Measurements from ENCODE around the gene HES6. TPM values are rescaled to one million over a fixed set of nuclear protein-coding genes. Genes with fewer than 3 reads are reported as not detected.

Gene HES6
- total RNA-seq, 1 donor from 2014 or later, result 10.3 TPM

GRCh38 chr2:238227587-238228032 is 12.2 kb downstream of the HES6 start:
- H3K36me3 Mint-ChIP-seq (ENCODE audit: low read depth), result peaks cover 2% of the 10 kb centered on the region
- no peak overlapping the region for H3K27ac Mint-ChIP-seq
- peaks cover 29% of the 10 kb centered on the region for H3K27me3 Mint-ChIP-seq
- intact Hi-C loops (cut with micrococcal nuclease), result no loop called here
- no peak for DNase-seq
- peaks cover 10% of the 10 kb centered on the region for H3K9me3 Mint-ChIP-seq
- H3K4me3 Mint-ChIP-seq, result no peak overlapping the region
- H3K4me1 Mint-ChIP-seq, result peaks cover 10% of the 10 kb centered on the region

- peaks cover 23% of the 10 kb centered on the region for H3K27me3 Mint-ChIP-seq
- H3K36me3 Mint-ChIP-seq (ENCODE audit: low read depth), result peaks cover 2% of the 10 kb centered on the region
- H3K27ac Mint-ChIP-seq, result no peak overlapping the region
- H3K4me1 Mint-ChIP-seq, result peaks cover 10% of the 10 kb centered on the region
- H3K9me3 Mint-ChIP-seq, result peaks cover 4% of the 10 kb centered on the region
- DNase-seq, result no peak
- no peak overlapping the region for H3K4me3 Mint-ChIP-seq
- intact Hi-C loops (cut with micrococcal nuclease), result no loop called here
Measured at GRCh38 chr2:238226698-238227586, 12.9 kb downstream of the HES6 start.

GRCh38 chr2:238225911-238226697 is 13.7 kb downstream of the HES6 start:
- H3K27ac Mint-ChIP-seq, result no peak overlapping the region
- no peak for DNase-seq
- peaks cover 18% of the 10 kb centered on the region for H3K27me3 Mint-ChIP-seq
- H3K9me3 Mint-ChIP-seq, result no peaks in the 10 kb centered on the region
- no peak overlapping the region for H3K4me3 Mint-ChIP-seq
- peaks cover 5% of the 10 kb centered on the region for H3K4me1 Mint-ChIP-seq
- intact Hi-C loops (cut with micrococcal nuclease), result no loop called here
- H3K36me3 Mint-ChIP-seq (ENCODE audit: low read depth), result peaks cover 2% of the 10 kb centered on the region

- Mint-ChIP-seq H3K27ac (no peak overlapping the region), H3K36me3 (ENCODE audit: low read depth) (peaks cover 2% of the 10 kb centered on the region), H3K9me3 (no peaks in the 10 kb centered on the region), H3K27me3 (peaks cover 12% of the 10 kb centered on the region), H3K4me3 (no peak overlapping the region), H3K4me1 (no peaks in the 10 kb centered on the region)
- no peak for DNase-seq
- intact Hi-C loops (cut with micrococcal nuclease), result no loop called here
Measured at GRCh38 chr2:238225121-238225520, 14.7 kb downstream of the HES6 start.

- Mint-ChIP-seq H3K36me3 (ENCODE audit: low read depth) (peaks cover 2% of the 10 kb centered on the region), H3K9me3 (no peaks in the 10 kb centered on the region), H3K27ac (no peak overlapping the region), H3K27me3 (peaks cover 7% of the 10 kb centered on the region), H3K4me1 (no peaks in the 10 kb centered on the region), H3K4me3 (no peak overlapping the region)
- DNase-seq, result no peak
- intact Hi-C loops (cut with micrococcal nuclease), result no loop called here
Measured at GRCh38 chr2:238224356-238225035, 15.3 kb downstream of the HES6 start.

GRCh38 chr2:238220892-238221521 is 18.8 kb downstream of the HES6 start:
- Mint-ChIP-seq H3K27ac (no peak overlapping the region), H3K9me3 (no peaks in the 10 kb centered on the region), H3K4me1 (no peaks in the 10 kb centered on the region), H3K27me3 (peaks cover 6% of the 10 kb centered on the region), H3K36me3 (ENCODE audit: low read depth) (no peaks in the 10 kb centered on the region), H3K4me3 (peak overlapping the region; percentile 41)
- intact Hi-C loops (cut with micrococcal nuclease), result no loop called here
- DNase-seq, result no peak

- H3K9me3 Mint-ChIP-seq, result no peaks in the 10 kb centered on the region
- no peaks in the 10 kb centered on the region for H3K4me1 Mint-ChIP-seq
- no peaks in the 10 kb centered on the region for H3K36me3 Mint-ChIP-seq (ENCODE audit: low read depth)
- no peak overlapping the region for H3K27ac Mint-ChIP-seq
- DNase-seq, result no peak
- intact Hi-C loops (cut with micrococcal nuclease), result no loop called here
- H3K4me3 Mint-ChIP-seq, result no peak overlapping the region
- peaks cover 7% of the 10 kb centered on the region for H3K27me3 Mint-ChIP-seq
Measured at GRCh38 chr2:238220274-238220891, 19.5 kb downstream of the HES6 start.

- no peak overlapping the region for H3K4me3 Mint-ChIP-seq
- intact Hi-C loops (cut with micrococcal nuclease), result no loop called here
- H3K9me3 Mint-ChIP-seq, result no peaks in the 10 kb centered on the region
- no peaks in the 10 kb centered on the region for H3K4me1 Mint-ChIP-seq
- peaks cover 32% of the 10 kb centered on the region for H3K27me3 Mint-ChIP-seq
- H3K27ac Mint-ChIP-seq, result no peak overlapping the region
- no peak for DNase-seq
- no peaks in the 10 kb centered on the region for H3K36me3 Mint-ChIP-seq (ENCODE audit: low read depth)
Measured at GRCh38 chr2:238216651-238217184, 23.1 kb downstream of the HES6 start.

- Mint-ChIP-seq H3K4me1 (peaks cover 12% of the 10 kb centered on the region), H3K4me3 (no peak overlapping the region), H3K36me3 (ENCODE audit: low read depth) (peaks cover 6% of the 10 kb centered on the region), H3K27ac (no peak overlapping the region), H3K27me3 (peaks cover 3% of the 10 kb centered on the region), H3K9me3 (no peaks in the 10 kb centered on the region)
- DNase-seq, result no peak
- intact Hi-C loops (cut with micrococcal nuclease), result no loop called here
Measured at GRCh38 chr2:238207006-238207405, 32.8 kb downstream of the HES6 start.

- DNase-seq, result no peak
- Mint-ChIP-seq H3K4me3 (peak overlapping the region; percentile 79), H3K9me3 (no peaks in the 10 kb centered on the region), H3K4me1 (peaks cover 26% of the 10 kb centered on the region), H3K27me3 (no peaks in the 10 kb centered on the region), H3K36me3 (ENCODE audit: low read depth) (peaks cover 12% of the 10 kb centered on the region), H3K27ac (peak overlapping the region; percentile 87)
- intact Hi-C loops (cut with micrococcal nuclease), result loop anchor here (1.0 to 2.0 kb wide), 5 partner anchors 27 to 237 kb away; partner anchors contain the start of genes HES6, PER2, SCLY and UBE2F
Measured at GRCh38 chr2:238203973-238204683, 35.7 kb downstream of the HES6 start.

- intact Hi-C loops (cut with micrococcal nuclease), result loop anchor here (1.0 to 2.0 kb wide), 5 partner anchors 28 to 237 kb away; partner anchors contain the start of genes HES6, PER2, SCLY and UBE2F
- peak within 1 kb of the TSS; percentile 87 for H3K27ac Mint-ChIP-seq
- DNase-seq, result peak; percentile 97
- H3K36me3 Mint-ChIP-seq (ENCODE audit: low read depth), result peaks cover 12% of the 10 kb centered on the region
- H3K4me3 Mint-ChIP-seq, result peak within 1 kb of the TSS; percentile 87
- no peaks in the 10 kb centered on the region for H3K9me3 Mint-ChIP-seq
- no peaks in the 10 kb centered on the region for H3K27me3 Mint-ChIP-seq
- H3K4me1 Mint-ChIP-seq, result peaks cover 29% of the 10 kb centered on the region
Measured at GRCh38 chr2:238203094-238203972, 36.5 kb downstream of the HES6 start, which contains the start of gene ILKAP. TSS of gene ILKAP (minus strand) at chr2:238203695. CDS start at chr2:238203553, 142 bp downstream.
